ENCODE measurements around the gene SCYL1.

The SCYL1 gene

GRCh38 chr11:65537620-65538231, 12.8 kb downstream of the SCYL1 start:
- FAIRE-seq = no peak

- FAIRE-seq = no peak
These were observed 13.5 kb downstream of the SCYL1 start for GRCh38 chr11:65538232-65538914.

- no peak for FAIRE-seq
These were observed 14.2 kb downstream of the SCYL1 start for GRCh38 chr11:65538915-65539743.

- no peak for FAIRE-seq
These were observed 14.9 kb downstream of the SCYL1 start for GRCh38 chr11:65539744-65540289.

GRCh38 chr11:65540290-65541092, 15.6 kb downstream of the SCYL1 start:
- FAIRE-seq = no peak

GRCh38 chr11:65541093-65541982, 16.5 kb downstream of the SCYL1 start:
- no peak for FAIRE-seq

- FAIRE-seq = no peak
These were observed 18.0 kb downstream of the SCYL1 start for GRCh38 chr11:65542738-65543390.

- no peak for FAIRE-seq
These were observed 21.0 kb downstream of the SCYL1 start for GRCh38 chr11:65545853-65546216.

GRCh38 chr11:65546217-65546958, 21.5 kb downstream of the SCYL1 start:
- FAIRE-seq = no peak

- no peak for FAIRE-seq
These were observed 22.7 kb downstream of the SCYL1 start for GRCh38 chr11:65547446-65548125.

- FAIRE-seq = no peak
These were observed 23.5 kb downstream of the SCYL1 start for GRCh38 chr11:65548395-65548794.

- FAIRE-seq = no peak
These were observed 24.2 kb downstream of the SCYL1 start for GRCh38 chr11:65549096-65549495.

GRCh38 chr11:65551572-65552387, 26.9 kb downstream of the SCYL1 start:
- FAIRE-seq = no peak

- no peak for FAIRE-seq
These were observed 27.6 kb downstream of the SCYL1 start for GRCh38 chr11:65552388-65552951.

- FAIRE-seq = no peak
These were observed 28.6 kb downstream of the SCYL1 start for GRCh38 chr11:65553301-65554001.

GRCh38 chr11:65554057-65554818, 29.4 kb downstream of the SCYL1 start:
- no peak for FAIRE-seq

- FAIRE-seq = no peak
These were observed 30.1 kb downstream of the SCYL1 start for GRCh38 chr11:65554842-65555430.
